HG03432 (cell line): ENCODE measurements around the gene NR3C1.

Experiments
- ATAC-seq: cut with Tn5 transposase; IDR thresholded peaks from one replicate; pipeline ENCODE4 v1.9.1; 2021; ENCODE audit warnings: mild to moderate bottlenecking, moderate library complexity; ENCODE audit not compliant: unreplicated experiment

Gene NR3C1

GRCh38 chr5:143239882-143240518, 163.5 kb downstream of the NR3C1 start:
- no peak for ATAC-seq

- no peak for ATAC-seq
Measured at GRCh38 chr5:143238620-143239019, 164.9 kb downstream of the NR3C1 start.

- ATAC-seq = no peak
Measured at GRCh38 chr5:143237664-143238063, 165.8 kb downstream of the NR3C1 start.

GRCh38 chr5:143236682-143237081, 166.8 kb downstream of the NR3C1 start:
- no peak for ATAC-seq

DNA sequence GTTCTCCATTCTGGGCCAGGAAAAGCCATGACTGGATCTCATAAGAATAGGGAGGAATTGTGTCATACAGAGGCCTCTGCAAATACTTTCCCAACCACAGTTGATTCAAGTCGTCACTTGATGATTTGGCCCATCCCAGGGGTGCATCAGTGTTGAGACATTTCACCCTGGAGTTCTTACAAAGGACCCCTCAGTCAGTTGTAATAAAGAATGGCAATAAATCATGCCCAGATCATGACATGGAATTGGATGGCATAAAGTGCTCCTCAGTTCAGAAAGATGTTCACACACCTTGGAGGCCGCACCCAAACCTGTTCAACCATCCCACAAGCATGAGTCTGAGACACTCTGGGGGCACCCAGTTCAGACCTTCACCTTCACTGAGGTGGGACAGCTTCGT, 168.1 kb downstream of the NR3C1 start:
- ATAC-seq = no peak

- no peak for ATAC-seq
Measured at GRCh38 chr5:143234162-143234842, 169.2 kb downstream of the NR3C1 start.

- ATAC-seq = no peak
Measured at GRCh38 chr5:143233031-143233430, 170.5 kb downstream of the NR3C1 start.

DNA sequence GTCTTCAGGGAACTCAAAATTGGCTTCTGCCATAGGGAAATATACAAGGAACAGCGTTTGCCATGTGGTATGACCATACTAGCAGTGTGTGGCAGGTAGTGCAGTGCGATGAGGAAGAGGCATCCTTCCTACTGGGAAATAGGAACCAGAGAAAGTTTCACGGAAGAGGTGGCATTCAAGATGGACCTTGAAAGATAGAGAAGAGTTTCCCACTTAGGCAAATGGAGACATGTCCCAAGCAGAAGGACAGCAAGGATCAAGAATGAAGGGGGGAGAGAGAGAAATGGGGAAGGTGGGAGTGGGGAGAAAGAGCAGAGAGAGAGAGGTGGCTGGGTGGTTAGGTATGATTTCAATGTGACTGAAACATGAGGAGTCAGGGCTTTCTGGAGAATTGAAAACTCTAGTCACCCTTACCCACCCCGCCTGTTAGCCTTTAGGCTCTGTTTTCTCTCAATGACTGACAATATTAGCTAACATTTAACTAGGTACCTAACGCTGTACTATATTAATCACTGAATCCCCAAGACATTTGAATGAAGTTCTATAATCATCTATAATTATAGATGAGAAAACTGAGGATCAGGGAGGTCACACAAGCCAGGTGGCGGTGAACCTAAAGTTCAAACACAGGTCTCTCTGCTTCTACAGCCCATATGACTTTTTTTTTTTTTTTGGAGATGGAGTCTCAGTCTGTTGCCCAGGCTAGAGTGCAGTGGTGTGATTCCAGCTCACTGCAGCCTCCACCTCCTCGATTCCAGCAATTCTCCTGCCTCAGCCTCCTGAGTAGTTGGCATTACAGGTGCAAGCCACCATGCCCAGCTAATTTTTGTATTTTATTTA, 171.3 kb downstream of the NR3C1 start:
- ATAC-seq = peak; percentile 30

DNA sequence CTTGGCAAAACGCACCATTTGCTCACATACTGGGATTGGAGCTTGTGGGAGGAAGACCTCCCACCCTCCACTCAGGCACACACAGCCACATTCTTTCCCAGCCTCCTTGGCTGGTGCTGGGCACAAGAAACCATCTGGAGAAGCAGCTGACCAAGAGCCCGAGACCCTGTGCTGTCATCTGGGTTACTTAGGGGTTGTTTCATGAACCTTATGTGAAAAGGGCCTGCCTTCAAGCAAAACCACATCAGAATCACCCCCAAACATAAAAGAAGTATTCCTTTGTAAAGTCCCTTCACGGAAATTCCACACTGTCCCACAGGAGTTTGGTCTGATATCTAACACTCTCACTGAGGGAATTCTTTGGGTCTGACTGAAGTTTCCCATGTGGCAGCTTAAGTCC, 172.1 kb downstream of the NR3C1 start:
- ATAC-seq = no peak

GRCh38 chr5:143230676-143230996, 172.8 kb downstream of the NR3C1 start:
- peak; percentile 0 for ATAC-seq

DNA sequence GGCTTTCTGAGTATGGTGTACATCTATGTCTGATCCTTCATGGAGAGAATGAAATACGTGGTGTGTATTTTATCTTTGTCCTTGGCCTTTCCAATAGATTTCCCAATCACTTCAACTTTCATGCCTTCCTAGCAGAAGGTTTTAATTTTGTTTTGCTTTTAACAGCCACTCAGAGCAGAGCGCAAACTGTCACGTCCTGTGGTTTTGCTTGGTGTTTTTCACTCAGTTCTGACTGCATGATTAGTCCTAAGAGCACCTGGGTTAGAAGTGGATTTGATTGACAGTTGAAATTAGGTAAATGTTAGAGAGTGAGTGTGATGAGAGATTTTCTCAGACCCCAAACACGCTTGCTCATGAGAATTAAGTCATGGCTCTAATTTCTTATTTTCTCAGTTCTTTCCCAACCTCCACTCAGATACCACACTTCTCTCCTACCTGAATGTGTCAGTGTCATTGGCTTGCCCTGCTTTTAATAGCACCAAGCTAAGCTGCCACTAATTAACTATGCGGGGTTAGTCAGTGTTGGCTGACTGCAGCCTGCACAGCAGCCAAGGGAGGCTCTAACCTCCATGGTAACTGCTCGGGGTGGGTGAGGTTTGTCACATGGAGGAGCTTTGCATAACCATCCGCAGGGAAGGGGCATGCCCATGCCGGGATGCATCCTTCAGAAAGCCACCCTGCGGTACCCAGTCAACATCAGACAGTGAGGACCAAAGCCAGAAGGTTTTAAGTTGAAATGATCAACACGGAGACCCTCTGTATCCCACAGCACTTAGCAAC, 173.4 kb downstream of the NR3C1 start:
- peak; percentile 91 for ATAC-seq

- ATAC-seq = peak; percentile 53
Measured at GRCh38 chr5:143229426-143229895, 174.0 kb downstream of the NR3C1 start.

DNA sequence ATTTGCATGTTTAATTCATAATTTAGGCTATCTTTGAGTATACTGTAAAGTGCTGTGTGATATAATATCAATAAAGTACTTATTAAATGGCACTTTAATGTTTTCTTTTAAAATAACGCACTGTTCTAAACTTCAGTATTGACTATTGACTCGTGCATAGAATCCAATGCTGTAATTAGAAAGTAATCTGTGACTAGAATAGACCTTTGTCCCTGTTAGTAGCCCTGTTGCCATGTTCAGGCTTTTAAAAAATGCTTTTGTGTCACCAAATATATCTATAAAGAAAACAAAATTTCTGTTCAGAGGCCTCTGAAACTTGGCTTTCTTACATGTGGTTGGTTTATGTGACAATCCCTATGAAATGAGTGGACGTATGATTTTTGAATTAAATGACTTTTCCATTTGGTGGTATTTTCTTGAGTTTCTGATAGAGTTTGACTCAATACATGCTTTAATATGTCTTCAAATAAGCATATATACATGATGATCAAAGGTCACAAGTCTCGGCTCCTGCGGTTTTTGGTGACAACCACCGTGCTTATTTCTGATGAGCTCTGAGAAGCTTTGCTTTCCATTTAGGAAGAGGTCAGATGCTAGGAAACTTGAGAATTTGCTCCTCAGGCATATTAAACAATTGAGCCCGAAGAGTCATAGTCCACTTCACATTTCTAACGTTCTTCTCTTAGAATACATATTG, 174.7 kb downstream of the NR3C1 start:
- no peak for ATAC-seq
